C4-2B (cell line): Measurements from ENCODE around the gene GARNL3.

Experiments used
- CTCF ChIP-seq: fragments of 450-650 bp; conservative IDR thresholded peaks from 2 replicates; pipeline ENCODE4 v1.5.1; 2017; ENCODE audit warnings: mild to moderate bottlenecking
- ZFX ChIP-seq: fragments of 450-650 bp; IDR thresholded peaks from 2 replicates; pipeline ENCODE4 v1.6.1; 2017

- TF ChIP-seq CTCF: no peak
- TF ChIP-seq ZFX: no peak
Observed at GRCh38 chr9:127221695-127222094, 42.9 kb upstream of the GARNL3 start.
